GOT3 (cell line): Measurements from ENCODE around the gene GAGE12E.
"Not testable (repeated sequence)": the region's sequence is repeated elsewhere in the genome, so short reads cannot be mapped to it uniquely, and the experiment has no call there.

Experiments used
- DNase-seq: peaks from one replicate; lab custom pipeline; 2025; ENCODE audit warnings: mixed read lengths; lab: John Stamatoyannopoulos, UW

GAGE12E gene

GRCh38 chrX:49550989-49551388 lies at the start of gene GAGE12E:
Gene GAGE12E, plus strand, starts transcription at chrX:49551289. Its CDS starts 1,155 bp downstream, at chrX:49552444.
- not testable (repeated sequence) for DNase-seq

- not testable (repeated sequence) for DNase-seq
Observed at GRCh38 chrX:49531877-49532276, 19.2 kb upstream of the GAGE12E start, which contains the start of gene GAGE12C. Gene GAGE12C, plus strand, starts transcription at chrX:49532177. Its CDS starts 1,155 bp downstream, at chrX:49533332.

GRCh38 chrX:49541433-49541832 lies 9.7 kb upstream of the GAGE12E start, which contains the start of gene GAGE12D:
Gene GAGE12D, plus strand, starts transcription at chrX:49541733. Its CDS starts 1,155 bp downstream, at chrX:49542888.
- not testable (repeated sequence) for DNase-seq

GRCh38 chrX:49560542-49560941 lies 9.5 kb downstream of the GAGE12E start, which contains the start of gene GAGE12F:
Gene GAGE12F, plus strand, starts transcription at chrX:49560842. Its CDS starts 1,155 bp downstream, at chrX:49561997.
- not testable (repeated sequence) for DNase-seq

GRCh38 chrX:49568728-49569127 lies 17.6 kb downstream of the GAGE12E start:
- not testable (repeated sequence) for DNase-seq

- DNase-seq = not testable (repeated sequence)
Observed at GRCh38 chrX:49569152-49569551, 18.1 kb downstream of the GAGE12E start.

- not testable (repeated sequence) for DNase-seq
Observed at GRCh38 chrX:49570100-49570499, 19.0 kb downstream of the GAGE12E start, which contains the start of gene GAGE12G. Gene GAGE12G, plus strand, starts transcription at chrX:49570400. Its CDS starts 1,155 bp downstream, at chrX:49571555.

- not testable (repeated sequence) for DNase-seq
Observed at GRCh38 chrX:49579649-49580048, 28.6 kb downstream of the GAGE12E start, which contains the start of gene GAGE12H. Gene GAGE12H, plus strand, starts transcription at chrX:49579949. Its CDS starts 1,155 bp downstream, at chrX:49581104.

GRCh38 chrX:49589196-49589595 lies 38.1 kb downstream of the GAGE12E start, which contains the start of gene GAGE2A:
Gene GAGE2A, plus strand, starts transcription at chrX:49589496. Its CDS starts 1,155 bp downstream, at chrX:49590651.
- not testable (repeated sequence) for DNase-seq

- DNase-seq = not testable (repeated sequence)
Observed at GRCh38 chrX:49589769-49590478, 38.8 kb downstream of the GAGE12E start.

- not testable (repeated sequence) for DNase-seq
Observed at GRCh38 chrX:49590488-49590887, 39.4 kb downstream of the GAGE12E start.

GRCh38 chrX:49598720-49599119 lies 47.6 kb downstream of the GAGE12E start, which contains the start of gene GAGE1:
Gene GAGE1, plus strand, starts transcription at chrX:49599020. Its CDS starts 1,155 bp downstream, at chrX:49600175.
- DNase-seq = not testable (repeated sequence)
